GM12873 (cell line): ENCODE measurements around the gene GNAZ.

Source experiments
- CTCF ChIP-seq: IDR thresholded peaks from 2 replicates; pipeline ENCODE4 v1.5.1; 2012; ENCODE audit warnings: low read depth, mild to moderate bottlenecking, moderate library complexity, low read length, control low read depth; ENCODE audit not compliant: insufficient read depth; ENCODE audit errors: missing control alignments

GNAZ gene

GRCh38 chr22:23098230-23098705 lies 27.9 kb downstream of the GNAZ start:
- TF ChIP-seq CTCF: no peak

DNA sequence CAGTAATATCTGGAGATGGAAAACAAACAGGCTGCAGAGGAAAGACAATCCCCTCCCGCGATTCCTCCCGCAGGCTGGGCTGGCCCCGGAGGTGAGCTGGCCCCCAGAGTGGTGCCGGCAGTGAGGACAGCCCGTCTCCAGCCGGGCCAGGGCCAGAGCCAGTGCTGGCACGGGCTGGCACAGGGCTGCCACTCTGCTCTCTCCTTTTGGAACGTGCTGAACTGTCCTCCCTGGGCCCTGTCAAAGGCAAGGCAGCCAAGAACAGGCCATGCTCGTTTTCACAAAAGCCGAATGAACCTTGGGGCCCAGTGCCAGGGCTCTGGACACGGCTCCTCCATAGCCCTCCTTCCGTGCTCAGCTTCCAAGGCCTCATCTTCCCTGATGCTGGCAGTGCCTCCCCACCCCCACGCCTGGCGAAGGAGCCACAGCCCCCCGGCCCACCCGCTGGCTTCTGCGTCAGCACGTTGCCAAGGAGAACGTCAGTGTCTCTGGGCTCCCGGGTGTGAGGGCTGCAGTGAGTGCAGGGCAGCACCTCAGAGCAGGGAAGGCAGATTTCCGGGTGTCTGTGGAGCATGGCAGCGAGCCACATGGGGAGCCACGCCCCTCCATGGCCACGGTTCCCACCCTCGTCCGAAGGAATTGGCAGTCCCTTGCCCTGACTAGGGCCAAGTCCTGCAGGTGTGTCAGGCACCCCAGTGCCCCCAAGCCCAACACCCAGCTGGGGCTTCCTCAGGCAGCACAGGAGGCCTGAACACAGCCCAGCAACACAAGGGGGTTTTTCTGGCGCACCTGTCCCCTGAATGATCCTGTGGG lies 28.6 kb downstream of the GNAZ start:
- TF ChIP-seq CTCF: no peak

GRCh38 chr22:23099531-23099804 lies 29.1 kb downstream of the GNAZ start:
- no peak for TF ChIP-seq CTCF

GRCh38 chr22:23100124-23100801 lies 29.9 kb downstream of the GNAZ start:
- TF ChIP-seq CTCF: no peak

- no peak for TF ChIP-seq CTCF
Measured at GRCh38 chr22:23101524-23101923, 31.2 kb downstream of the GNAZ start.

DNA sequence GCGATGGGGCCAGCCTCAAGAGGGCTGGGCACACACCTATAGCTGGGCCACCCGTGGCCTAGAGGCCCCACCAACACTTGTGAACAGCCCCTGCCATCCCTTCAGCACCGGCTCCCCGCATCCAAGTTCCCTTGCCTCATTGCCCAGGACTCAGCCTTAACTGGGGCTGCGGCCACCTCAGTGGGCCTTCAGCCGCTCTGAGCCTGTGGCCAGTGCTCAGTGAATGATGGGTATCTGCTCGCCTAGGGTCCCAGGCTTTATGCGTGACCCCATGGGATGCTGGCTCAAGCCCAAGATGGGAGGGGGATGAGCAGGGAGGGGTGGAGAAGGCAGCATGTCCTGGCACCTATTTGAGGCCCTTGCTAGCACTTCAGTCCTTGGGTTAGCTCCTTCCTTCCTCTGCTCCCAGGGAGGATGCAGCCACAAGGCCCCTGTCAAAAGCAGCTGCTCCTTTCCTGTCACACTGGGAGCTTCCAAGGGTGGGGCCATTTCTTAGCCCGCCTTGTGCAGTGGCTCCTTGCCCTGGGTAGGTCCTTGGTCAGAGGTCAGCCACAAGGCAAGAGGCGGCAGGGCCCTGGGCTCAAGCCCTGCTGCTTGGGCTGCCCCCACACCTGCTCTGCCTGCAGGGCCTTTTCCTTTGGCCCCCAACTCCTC lies 31.8 kb downstream of the GNAZ start:
- no peak for TF ChIP-seq CTCF

DNA sequence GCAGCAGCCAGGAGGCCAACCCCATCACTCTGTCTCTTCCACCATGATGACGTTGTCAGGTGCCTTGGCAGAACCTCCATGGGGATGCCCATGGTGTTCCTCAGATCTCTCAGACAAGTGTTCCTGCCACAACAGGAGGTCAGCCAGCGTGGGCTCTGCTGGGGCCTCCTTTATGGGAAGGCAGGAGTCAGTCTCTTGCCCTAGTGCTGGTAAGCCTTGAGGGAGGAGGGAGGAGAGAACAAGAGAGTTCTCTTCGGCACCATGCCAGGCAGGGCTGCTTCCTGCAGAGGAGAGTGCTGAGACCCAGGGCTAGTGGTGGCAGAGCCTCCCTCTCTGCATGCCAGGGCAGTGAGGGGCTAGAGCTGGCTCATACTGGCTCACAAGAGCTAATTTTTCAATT lies 32.5 kb downstream of the GNAZ start:
- TF ChIP-seq CTCF: no peak
